Panc1 (cell line): ENCODE results near the gene LRSAM1.

Experiments
- CTCF ChIP-seq: fragments of 450-650 bp; IDR thresholded peaks from 2 replicates; pipeline ENCODE4 v1.5.1; 2017; ENCODE audit warnings: mild to moderate bottlenecking
- POLR2AphosphoS5 ChIP-seq: IDR thresholded peaks from 2 replicates; pipeline ENCODE4 v1.6.1; 2012; ENCODE audit warnings: mild to moderate bottlenecking, low read depth, low read length, moderate library complexity
- SIN3A ChIP-seq: IDR thresholded peaks from 2 replicates; pipeline ENCODE4 v1.6.1; 2012; ENCODE audit warnings: low read depth, mild to moderate bottlenecking, low read length, moderate library complexity, borderline replicate concordance; ENCODE audit not compliant: insufficient read depth

- TF ChIP-seq CTCF (no peak), POLR2AphosphoS5 (no peak), SIN3A (no peak)
Measured at GRCh38 chr9:127490535-127491230, 39.4 kb downstream of the LRSAM1 start.
